HepG2 (cell line): ENCODE data around the gene B4GALT2.

Experiments used
- BHLHE40 ChIP-seq: IDR thresholded peaks from 2 replicates; pipeline ENCODE4 v1.6.1; 2011; ENCODE audit warnings: low read length, improper control_type of control experiment
- JUN ChIP-seq: sonication (generic); formaldehyde crosslinking; IDR thresholded peaks from 2 replicates; pipeline ENCODE4 v1.4.0; 2020; ENCODE audit warnings: mild to moderate bottlenecking, missing genetic modification reagents
- RBFOX2 ChIP-seq: fragments of 200-400 bp; formaldehyde crosslinking; IDR thresholded peaks from 2 replicates; pipeline ENCODE4 v1.6.1; 2017; ENCODE audit warnings: low read depth, mild to moderate bottlenecking, low read length
- YY1 ChIP-seq: IDR thresholded peaks from 2 replicates; pipeline ENCODE4 v1.6.1; 2011; ENCODE audit warnings: low read length, low read depth, moderate library complexity, mild to moderate bottlenecking; ENCODE audit not compliant: insufficient read depth, insufficient replicate concordance
- ZNF160 ChIP-seq: sonication (generic); formaldehyde crosslinking; IDR thresholded peaks from 2 replicates; pipeline ENCODE4 v1.8.0; 2022; ENCODE audit warnings: mild to moderate bottlenecking, inconsistent platforms, missing genetic modification reagents

GRCh38 chr1:43934986-43935324 lies 44.1 kb upstream of the B4GALT2 start:
- TF ChIP-seq ZNF160 (CRISPR knock-in tag), result no peak
- 0 out of 2 replicates have a peak, but pooled peaks have one; percentile 6 for TF ChIP-seq JUN
- no peak for TF ChIP-seq RBFOX2
- TF ChIP-seq YY1, result no peak
- TF ChIP-seq BHLHE40, result no peak
